ENCODE data around the gene CRYGN. TPM values are rescaled to one million over a fixed set of nuclear protein-coding genes. Genes with fewer than 3 reads are reported as not detected.
A peak's percentile ranks its signal among the peaks of the same experiment; 100 is the strongest.

The CRYGN gene
- total RNA-seq, 2 experiments from 2014 or later, result 0.25 to 0.91 TPM

- DNase-seq (no peak), ATAC-seq (ENCODE audit: low read depth) (no peak)
- Mint-ChIP-seq H3K36me3 (peaks cover 56% of the 10 kb centered on the region), H3K9me3 (no peaks in the 10 kb centered on the region), H3K27ac (no peak overlapping the region), H3K4me1 (peaks cover 43% of the 10 kb centered on the region), H3K4me3 (no peak overlapping the region), H3K27me3 (no peaks in the 10 kb centered on the region)
- POLR2A ChIA-PET, result no interaction called here
Observed at GRCh38 chr7:151469281-151469680, 29.3 kb upstream of the CRYGN start.

GRCh38 chr7:151468217-151469018 lies 28.5 kb upstream of the CRYGN start:
- ATAC-seq (ENCODE audit: low read depth) (no peak), DNase-seq (no peak)
- H3K9me3 Mint-ChIP-seq, result peaks cover 6% of the 10 kb centered on the region
- H3K4me1 Mint-ChIP-seq, result peaks cover 40% of the 10 kb centered on the region
- no peak overlapping the region for H3K4me3 Mint-ChIP-seq
- peak overlapping the region; percentile 32 for H3K27ac Mint-ChIP-seq
- H3K36me3 Mint-ChIP-seq, result peaks cover 60% of the 10 kb centered on the region
- no peaks in the 10 kb centered on the region for H3K27me3 Mint-ChIP-seq
- POLR2A ChIA-PET, result no interaction called here

- H3K9me3 Mint-ChIP-seq, result peaks cover 12% of the 10 kb centered on the region
- peaks cover 69% of the 10 kb centered on the region for H3K36me3 Mint-ChIP-seq
- no peak overlapping the region for H3K27ac Mint-ChIP-seq
- no peak for DNase-seq
- ATAC-seq (ENCODE audit: low read depth), result no peak
- H3K27me3 Mint-ChIP-seq, result peaks cover 8% of the 10 kb centered on the region
- POLR2A ChIA-PET, result no interaction called here
- no peak overlapping the region for H3K4me3 Mint-ChIP-seq
- peaks cover 22% of the 10 kb centered on the region for H3K4me1 Mint-ChIP-seq
Observed at GRCh38 chr7:151465169-151465568, 25.2 kb upstream of the CRYGN start.

- H3K36me3 Mint-ChIP-seq, result peaks cover 42% of the 10 kb centered on the region
- peaks cover 13% of the 10 kb centered on the region for H3K9me3 Mint-ChIP-seq
- H3K27me3 Mint-ChIP-seq, result peaks cover 13% of the 10 kb centered on the region
- no peak for DNase-seq
- no peak for ATAC-seq (ENCODE audit: low read depth)
- H3K4me3 Mint-ChIP-seq, result no peak overlapping the region
- POLR2A ChIA-PET, result interaction anchor here (0.8 kb wide), 1 partner anchor 55 kb away, joined by 3 read pairs; no protein-coding TSS in a partner anchor
- no peak overlapping the region for H3K27ac Mint-ChIP-seq
- peaks cover under 1% of the 10 kb centered on the region for H3K4me1 Mint-ChIP-seq
Observed at GRCh38 chr7:151462306-151462779, 22.4 kb upstream of the CRYGN start.

GRCh38 chr7:151461942-151462230 lies 21.9 kb upstream of the CRYGN start:
- H3K36me3 Mint-ChIP-seq, result peaks cover 39% of the 10 kb centered on the region
- peaks cover 13% of the 10 kb centered on the region for H3K27me3 Mint-ChIP-seq
- no peak overlapping the region for H3K27ac Mint-ChIP-seq
- ATAC-seq (ENCODE audit: low read depth) (no peak), DNase-seq (no peak)
- peaks cover 5% of the 10 kb centered on the region for H3K4me1 Mint-ChIP-seq
- peaks cover 13% of the 10 kb centered on the region for H3K9me3 Mint-ChIP-seq
- no peak overlapping the region for H3K4me3 Mint-ChIP-seq
- POLR2A ChIA-PET, result interaction anchor here (0.8 kb wide), 1 partner anchor 56 kb away, joined by 3 read pairs; no protein-coding TSS in a partner anchor

- DNase-seq (no peak), ATAC-seq (ENCODE audit: low read depth) (no peak)
- Mint-ChIP-seq H3K36me3 (peaks cover 39% of the 10 kb centered on the region), H3K27me3 (peaks cover 13% of the 10 kb centered on the region), H3K4me3 (no peak overlapping the region), H3K27ac (no peak overlapping the region), H3K9me3 (peaks cover 13% of the 10 kb centered on the region), H3K4me1 (peaks cover 5% of the 10 kb centered on the region)
- POLR2A ChIA-PET, result interaction anchor here (0.8 kb wide), 1 partner anchor 56 kb away, joined by 3 read pairs; no protein-coding TSS in a partner anchor
Observed at GRCh38 chr7:151461096-151461941, 21.4 kb upstream of the CRYGN start.

GRCh38 chr7:151460474-151460855 lies 20.5 kb upstream of the CRYGN start:
- no peak for ATAC-seq (ENCODE audit: low read depth)

GRCh38 chr7:151459726-151460473 lies 20.0 kb upstream of the CRYGN start:
- H3K9me3 Mint-ChIP-seq, result peaks cover 13% of the 10 kb centered on the region
- peaks cover 5% of the 10 kb centered on the region for H3K4me1 Mint-ChIP-seq
- peaks cover 13% of the 10 kb centered on the region for H3K27me3 Mint-ChIP-seq
- POLR2A ChIA-PET, result no interaction called here
- no peak for DNase-seq
- peaks cover 26% of the 10 kb centered on the region for H3K36me3 Mint-ChIP-seq
- H3K27ac Mint-ChIP-seq, result no peak overlapping the region
- no peak overlapping the region for H3K4me3 Mint-ChIP-seq
- ATAC-seq (ENCODE audit: low read depth), result no peak

More at GRCh38 chr7:151460474-151460855, 20.5 kb upstream of the CRYGN start:
- Mint-ChIP-seq H3K4me1 (peaks cover 5% of the 10 kb centered on the region), H3K27ac (no peak overlapping the region), H3K4me3 (no peak overlapping the region), H3K36me3 (peaks cover 32% of the 10 kb centered on the region), H3K27me3 (peaks cover 13% of the 10 kb centered on the region), H3K9me3 (peaks cover 13% of the 10 kb centered on the region)
- DNase-seq, result no peak
- POLR2A ChIA-PET, result no interaction called here

- Mint-ChIP-seq H3K27ac (no peak overlapping the region), H3K4me1 (peaks cover 9% of the 10 kb centered on the region), H3K4me3 (no peak overlapping the region), H3K9me3 (peaks cover 2% of the 10 kb centered on the region), H3K27me3 (peaks cover 13% of the 10 kb centered on the region), H3K36me3 (peaks cover 6% of the 10 kb centered on the region)
- POLR2A ChIA-PET, result no interaction called here
- no peak for ATAC-seq (ENCODE audit: low read depth)
- DNase-seq, result no peak
Observed at GRCh38 chr7:151457534-151457933, 17.6 kb upstream of the CRYGN start.

- Mint-ChIP-seq H3K27ac (no peak overlapping the region), H3K27me3 (peaks cover 15% of the 10 kb centered on the region), H3K36me3 (peaks cover 2% of the 10 kb centered on the region), H3K9me3 (peaks cover 1% of the 10 kb centered on the region), H3K4me1 (peaks cover 9% of the 10 kb centered on the region), H3K4me3 (no peak overlapping the region)
- ATAC-seq (ENCODE audit: low read depth), result no peak
- POLR2A ChIA-PET, result no interaction called here
- DNase-seq, result no peak
Observed at GRCh38 chr7:151456782-151457181, 16.8 kb upstream of the CRYGN start.

- peaks cover 2% of the 10 kb centered on the region for H3K36me3 Mint-ChIP-seq
- ATAC-seq (ENCODE audit: low read depth) (no peak), DNase-seq (no peak)
- no peak overlapping the region for H3K4me3 Mint-ChIP-seq
- no peak overlapping the region for H3K27ac Mint-ChIP-seq
- peaks cover 9% of the 10 kb centered on the region for H3K4me1 Mint-ChIP-seq
- H3K27me3 Mint-ChIP-seq, result peaks cover 15% of the 10 kb centered on the region
- POLR2A ChIA-PET, result no interaction called here
- H3K9me3 Mint-ChIP-seq, result peaks cover 1% of the 10 kb centered on the region
Observed at GRCh38 chr7:151456276-151456675, 16.3 kb upstream of the CRYGN start.

GRCh38 chr7:151455690-151456089 lies 15.7 kb upstream of the CRYGN start:
- Mint-ChIP-seq H3K36me3 (no peaks in the 10 kb centered on the region), H3K27me3 (peaks cover 15% of the 10 kb centered on the region), H3K9me3 (peaks cover 1% of the 10 kb centered on the region), H3K27ac (no peak overlapping the region), H3K4me3 (no peak overlapping the region), H3K4me1 (peaks cover 9% of the 10 kb centered on the region)
- DNase-seq (no peak), ATAC-seq (ENCODE audit: low read depth) (no peak)
- POLR2A ChIA-PET, result no interaction called here

- DNase-seq (no peak), ATAC-seq (ENCODE audit: low read depth) (no peak)
- H3K27me3 Mint-ChIP-seq, result peaks cover 9% of the 10 kb centered on the region
- POLR2A ChIA-PET, result no interaction called here
- H3K9me3 Mint-ChIP-seq, result peaks cover 1% of the 10 kb centered on the region
- no peak overlapping the region for H3K27ac Mint-ChIP-seq
- peaks cover 9% of the 10 kb centered on the region for H3K4me1 Mint-ChIP-seq
- no peak overlapping the region for H3K4me3 Mint-ChIP-seq
- H3K36me3 Mint-ChIP-seq, result no peaks in the 10 kb centered on the region
Observed at GRCh38 chr7:151454932-151455530, 15.1 kb upstream of the CRYGN start.

All from activated naive CD8-positive, alpha-beta T cell treated with anti-CD3 and anti-CD28 coated beads, Interleukin-2, amount 10 ng/mL, durations not matched to agents 7 days and 5 days (primary cell).